NB4 (cell line): ENCODE results near the gene ZMAT2.

Source experiments
- DNase-seq: peaks from one replicate; pipeline ENCODE4 v3.0.0; 2010; ENCODE audit warnings: low read depth
- H3K4me3 ChIP-seq: one replicate; pipeline ENCODE4 v1.5.1; 2011; ENCODE audit warnings: mild to moderate bottlenecking, low read depth, low read length, moderate library complexity
- MAX ChIP-seq: IDR thresholded peaks from 2 replicates; pipeline ENCODE4 v1.6.1; 2011; ENCODE audit warnings: low read depth, low read length
- MYC ChIP-seq: IDR thresholded peaks from 2 replicates; pipeline ENCODE4 v1.6.1; 2011; ENCODE audit warnings: low read depth, low read length
- POLR2A ChIP-seq: IDR thresholded peaks from 2 replicates; pipeline ENCODE4 v1.6.1; 2011; ENCODE audit warnings: mild to moderate bottlenecking; ENCODE audit not compliant: insufficient read length; ENCODE audit errors: extremely low read depth
- TF ChIP-seq, protein P1 (sequence below): IDR thresholded peaks from one replicate; pipeline ENCODE4 v1.5.1; 2012; ENCODE audit warnings: low read depth, low read length

ZMAT2 gene

GRCh38 chr5:140725799-140726471, 25.7 kb downstream of the ZMAT2 start:
- peak; percentile 14; the same call in 1 of the 2 replicates for TF ChIP-seq MAX
- TF ChIP-seq, protein P1, sequence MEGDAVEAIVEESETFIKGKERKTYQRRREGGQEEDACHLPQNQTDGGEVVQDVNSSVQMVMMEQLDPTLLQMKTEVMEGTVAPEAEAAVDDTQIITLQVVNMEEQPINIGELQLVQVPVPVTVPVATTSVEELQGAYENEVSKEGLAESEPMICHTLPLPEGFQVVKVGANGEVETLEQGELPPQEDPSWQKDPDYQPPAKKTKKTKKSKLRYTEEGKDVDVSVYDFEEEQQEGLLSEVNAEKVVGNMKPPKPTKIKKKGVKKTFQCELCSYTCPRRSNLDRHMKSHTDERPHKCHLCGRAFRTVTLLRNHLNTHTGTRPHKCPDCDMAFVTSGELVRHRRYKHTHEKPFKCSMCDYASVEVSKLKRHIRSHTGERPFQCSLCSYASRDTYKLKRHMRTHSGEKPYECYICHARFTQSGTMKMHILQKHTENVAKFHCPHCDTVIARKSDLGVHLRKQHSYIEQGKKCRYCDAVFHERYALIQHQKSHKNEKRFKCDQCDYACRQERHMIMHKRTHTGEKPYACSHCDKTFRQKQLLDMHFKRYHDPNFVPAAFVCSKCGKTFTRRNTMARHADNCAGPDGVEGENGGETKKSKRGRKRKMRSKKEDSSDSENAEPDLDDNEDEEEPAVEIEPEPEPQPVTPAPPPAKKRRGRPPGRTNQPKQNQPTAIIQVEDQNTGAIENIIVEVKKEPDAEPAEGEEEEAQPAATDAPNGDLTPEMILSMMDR, result no peak
- H3K4me3 ChIP-seq, result peak overlapping the region; percentile 77
- peak; percentile 90 for DNase-seq

GRCh38 chr5:140733098-140733497, 32.9 kb downstream of the ZMAT2 start:
- TF ChIP-seq POLR2A, result no peak
- TF ChIP-seq MYC, result no peak
- no peak for TF ChIP-seq MAX
- TF ChIP-seq, protein P1, result no peak
- DNase-seq, result no peak
- no peak overlapping the region for H3K4me3 ChIP-seq

- TF ChIP-seq MAX, result no peak
- DNase-seq, result no peak
- no peak overlapping the region for H3K4me3 ChIP-seq
Measured at GRCh38 chr5:140734354-140734753, 34.1 kb downstream of the ZMAT2 start.

GRCh38 chr5:140737486-140737885, 37.2 kb downstream of the ZMAT2 start:
- no peak overlapping the region for H3K4me3 ChIP-seq
- TF ChIP-seq POLR2A, result no peak
- no peak for TF ChIP-seq MAX
- TF ChIP-seq, protein P1, result no peak
- TF ChIP-seq MYC, result no peak
- no peak for DNase-seq

DNA sequence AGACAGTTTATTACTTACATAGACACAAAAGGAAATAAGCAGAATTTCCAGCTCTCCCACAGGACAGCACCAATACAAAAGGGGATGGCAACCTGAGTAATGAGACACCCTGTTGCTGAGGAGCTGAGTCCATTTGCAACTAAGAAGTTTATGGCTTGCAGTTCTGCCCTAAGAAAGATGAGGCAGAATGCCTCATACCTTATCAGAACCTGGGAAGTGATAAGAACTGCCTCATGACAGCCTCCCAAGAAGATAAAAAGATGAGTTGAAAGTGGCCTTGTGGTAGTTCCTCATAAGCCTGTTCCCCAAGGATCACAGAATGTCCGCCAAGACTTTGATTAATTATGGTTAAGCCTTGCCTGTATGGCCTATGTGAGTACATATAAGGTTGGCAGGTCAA, 41.7 kb downstream of the ZMAT2 start:
- H3K4me3 ChIP-seq, result no peak overlapping the region
- no peak for TF ChIP-seq MYC
- no peak for TF ChIP-seq MAX
- TF ChIP-seq POLR2A, result no peak
- TF ChIP-seq, protein P1, result no peak
- DNase-seq, result no peak

- no peak overlapping the region for H3K4me3 ChIP-seq
- TF ChIP-seq MYC (no peak), MAX (no peak), POLR2A (no peak)
- TF ChIP-seq, protein P1, result no peak
- DNase-seq, result no peak
Measured at GRCh38 chr5:140753561-140753960, 53.3 kb downstream of the ZMAT2 start.
